H1 (cell line): ENCODE measurements around the gene APC2. TPM values are rescaled to one million over a fixed set of nuclear protein-coding genes. Genes with fewer than 3 reads are reported as not detected.

Source experiments
- CBX5 ChIP-seq: fragments of 300-800, 300-1000 bp; sonication (generic); IDR thresholded peaks from 2 replicates; pipeline ENCODE4 v1.7.1; 2016; ENCODE audit warnings: antibody characterized with exemption, low read length, low read depth
- SAP30 ChIP-seq: fragments of 300-600 bp; sonication (generic); IDR thresholded peaks from 2 replicates; pipeline ENCODE4 v1.7.1; 2012; ENCODE audit warnings: low read length, moderate library complexity, mild to moderate bottlenecking, inconsistent platforms; ENCODE audit not compliant: insufficient read depth, insufficient replicate concordance
- polyA plus RNA-seq, 7 experiments: library from polyadenylated mRNA; depleted of rRNA in 3 of 7; stranded (reverse) in 5 of 7; unstranded in 2 of 7; fragments of >200 nt in 5 of 7; fragments of 200-250 nt in 2 of 7; gene quantifications; 1 replicate in 5 of 7; 2 replicates in 1 of 7; 4 replicates in 1 of 7; pipeline versions ENCODE4 v1.2.1 to v1.2.3, GENCODE V29; 2011 to 2013; ENCODE audit warnings: missing spikeins in 2 of 7, mixed read lengths in 2 of 7
- total RNA-seq: library from RNA; stranded (reverse); fragmentation: NEBNext Ultra II Directional; extraction: Animal tissue kit (Norgen Biotek cat#: 25700); gene quantifications from 2 replicates; pipeline ENCODE4 v1.2.1, GENCODE V29; 2021
- TF ChIP-seq, protein P1 (sequence below): IDR thresholded peaks from 2 replicates; pipeline ENCODE4 v1.6.1; 2011; ENCODE audit warnings: low read length, improper control_type of control experiment
- TF ChIP-seq, protein P2 (sequence below): IDR thresholded peaks from 2 replicates; pipeline ENCODE4 v1.6.1; 2012; ENCODE audit warnings: inconsistent platforms

The APC2 gene
- total and polyA plus RNA-seq, 2 of the 8 experiments (the other 6 are each of a cell fraction or from before 2014, with no cell fraction given), result 1.3 to 4.1 TPM

DNA sequence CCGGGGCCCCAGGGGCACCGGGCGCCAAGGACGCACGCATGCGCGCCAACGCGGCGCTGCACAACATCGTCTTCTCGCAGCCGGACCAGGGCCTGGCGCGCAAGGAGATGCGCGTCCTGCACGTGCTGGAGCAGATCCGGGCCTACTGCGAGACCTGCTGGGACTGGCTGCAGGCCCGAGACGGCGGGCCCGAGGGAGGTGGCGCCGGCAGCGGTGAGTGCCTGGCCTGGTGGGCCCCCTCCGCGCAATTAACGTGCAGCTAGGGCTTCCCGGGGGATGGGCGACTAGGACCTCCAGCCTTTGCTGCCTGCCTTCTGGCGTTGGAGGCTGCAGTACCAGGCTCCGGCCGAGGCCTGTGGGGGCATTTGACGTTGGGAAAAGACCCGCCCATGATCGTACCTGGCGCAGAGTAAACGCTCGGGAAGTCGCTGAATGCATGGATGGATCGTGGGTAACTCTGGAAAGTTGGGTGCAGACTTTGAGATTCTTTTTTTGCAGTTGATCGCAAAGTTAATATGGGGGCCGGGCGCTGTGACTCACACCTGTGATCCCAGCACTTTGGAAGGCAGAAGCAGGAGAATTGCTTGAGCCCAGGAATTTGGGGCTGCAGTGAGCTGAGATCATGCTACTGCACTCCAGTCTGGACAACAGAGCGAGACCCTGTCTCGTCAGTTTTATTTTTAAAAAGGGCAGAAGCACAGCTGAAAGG is 7.3 kb downstream of the APC2 start (continued):
- TF ChIP-seq, protein P1, sequence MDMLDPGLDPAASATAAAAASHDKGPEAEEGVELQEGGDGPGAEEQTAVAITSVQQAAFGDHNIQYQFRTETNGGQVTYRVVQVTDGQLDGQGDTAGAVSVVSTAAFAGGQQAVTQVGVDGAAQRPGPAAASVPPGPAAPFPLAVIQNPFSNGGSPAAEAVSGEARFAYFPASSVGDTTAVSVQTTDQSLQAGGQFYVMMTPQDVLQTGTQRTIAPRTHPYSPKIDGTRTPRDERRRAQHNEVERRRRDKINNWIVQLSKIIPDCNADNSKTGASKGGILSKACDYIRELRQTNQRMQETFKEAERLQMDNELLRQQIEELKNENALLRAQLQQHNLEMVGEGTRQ, result no peak
- TF ChIP-seq SAP30 (no peak), CBX5 (no peak)
- TF ChIP-seq, protein P2, sequence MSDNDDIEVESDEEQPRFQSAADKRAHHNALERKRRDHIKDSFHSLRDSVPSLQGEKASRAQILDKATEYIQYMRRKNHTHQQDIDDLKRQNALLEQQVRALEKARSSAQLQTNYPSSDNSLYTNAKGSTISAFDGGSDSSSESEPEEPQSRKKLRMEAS, result peak; percentile 67; the same call in 1 of the 2 replicates
- TF ChIP-seq, all 59 proteins: peak for 4
